Activated CD8-positive, alpha-beta memory T cell treated with anti-CD3 and anti-CD28 coated beads for 24 hours (primary cell): ENCODE measurements around the gene PDXDC1.
A peak's percentile ranks its signal among the peaks of the same experiment; 100 is the strongest.
"Not testable (repeated sequence)": the region's sequence is repeated elsewhere in the genome, so short reads cannot be mapped to it uniquely, and the experiment has no call there.

Source experiments
- DNase-seq: peaks from one replicate; pipeline ENCODE4 v3.0.0-alpha.2; 2020

Gene PDXDC1, protein sequence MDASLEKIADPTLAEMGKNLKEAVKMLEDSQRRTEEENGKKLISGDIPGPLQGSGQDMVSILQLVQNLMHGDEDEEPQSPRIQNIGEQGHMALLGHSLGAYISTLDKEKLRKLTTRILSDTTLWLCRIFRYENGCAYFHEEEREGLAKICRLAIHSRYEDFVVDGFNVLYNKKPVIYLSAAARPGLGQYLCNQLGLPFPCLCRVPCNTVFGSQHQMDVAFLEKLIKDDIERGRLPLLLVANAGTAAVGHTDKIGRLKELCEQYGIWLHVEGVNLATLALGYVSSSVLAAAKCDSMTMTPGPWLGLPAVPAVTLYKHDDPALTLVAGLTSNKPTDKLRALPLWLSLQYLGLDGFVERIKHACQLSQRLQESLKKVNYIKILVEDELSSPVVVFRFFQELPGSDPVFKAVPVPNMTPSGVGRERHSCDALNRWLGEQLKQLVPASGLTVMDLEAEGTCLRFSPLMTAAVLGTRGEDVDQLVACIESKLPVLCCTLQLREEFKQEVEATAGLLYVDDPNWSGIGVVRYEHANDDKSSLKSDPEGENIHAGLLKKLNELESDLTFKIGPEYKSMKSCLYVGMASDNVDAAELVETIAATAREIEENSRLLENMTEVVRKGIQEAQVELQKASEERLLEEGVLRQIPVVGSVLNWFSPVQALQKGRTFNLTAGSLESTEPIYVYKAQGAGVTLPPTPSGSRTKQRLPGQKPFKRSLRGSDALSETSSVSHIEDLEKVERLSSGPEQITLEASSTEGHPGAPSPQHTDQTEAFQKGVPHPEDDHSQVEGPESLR

DNA sequence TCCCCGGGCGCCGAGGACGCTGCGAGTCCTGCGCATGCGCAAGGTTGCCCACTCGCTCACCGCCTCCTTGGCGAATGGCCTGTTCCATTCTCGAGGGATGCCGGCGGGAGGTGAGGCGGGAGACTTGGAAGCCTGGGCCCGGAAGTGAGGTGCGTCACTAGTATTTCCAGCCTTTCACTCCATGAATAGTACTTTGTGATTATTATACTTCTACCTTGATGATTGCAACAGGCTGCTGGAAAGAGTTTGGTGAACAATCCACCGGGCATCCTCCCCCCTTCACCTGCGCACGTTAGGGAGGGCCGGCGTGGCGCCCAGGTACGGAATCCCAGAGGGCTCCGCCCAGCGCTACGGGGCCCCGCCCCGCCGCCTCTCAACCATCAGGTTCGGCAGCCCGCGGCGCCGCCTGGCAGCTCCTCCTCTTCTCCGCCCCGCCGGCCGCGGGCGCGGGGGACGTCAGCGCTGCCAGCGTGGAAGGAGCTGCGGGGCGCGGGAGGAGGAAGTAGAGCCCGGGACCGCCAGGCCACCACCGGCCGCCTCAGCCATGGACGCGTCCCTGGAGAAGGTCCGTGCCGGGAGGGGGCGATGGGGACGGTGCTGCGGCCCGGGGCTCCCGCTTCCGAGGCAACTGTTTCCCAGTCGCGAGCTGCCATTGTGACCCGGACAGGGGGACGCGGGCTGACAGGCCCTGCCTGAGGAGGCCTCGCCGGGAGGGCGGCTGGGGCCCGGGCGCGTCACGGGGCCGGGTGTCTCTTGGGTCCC is at the start of gene PDXDC1:
PDXDC1 (plus strand) TSS at position 371 of the 762 bp plus-strand sequence; CDS start at position 545, 174 bp downstream.
- DNase-seq: peak; percentile 100

- DNase-seq: peak; percentile 59
These were observed 46.6 kb upstream of the PDXDC1 start for GRCh38 chr16:14928064-14928714.

- not testable (repeated sequence) for DNase-seq
These were observed 45.6 kb upstream of the PDXDC1 start for GRCh38 chr16:14929176-14929575.

DNA sequence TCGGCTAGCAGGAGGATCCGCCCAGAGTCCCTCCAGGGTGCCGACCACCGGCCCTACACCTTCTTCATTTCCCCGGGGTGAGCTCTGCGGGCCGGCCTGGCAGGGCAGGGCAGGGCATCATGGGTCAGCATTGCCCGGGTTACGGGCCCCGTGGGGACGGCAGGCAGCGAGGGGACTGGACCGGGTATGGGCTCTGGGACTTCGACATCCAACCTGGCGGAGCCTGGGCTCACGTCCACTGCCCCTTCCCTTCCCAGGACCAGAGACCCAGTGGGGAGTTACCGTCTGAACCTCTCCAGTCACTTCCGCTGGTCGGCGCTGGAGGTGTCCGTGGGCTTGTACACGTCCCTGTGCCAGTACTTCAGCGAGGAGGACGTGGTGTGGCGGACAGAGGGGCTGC is 44.6 kb upstream of the PDXDC1 start:
- DNase-seq: not testable (repeated sequence)

DNA sequence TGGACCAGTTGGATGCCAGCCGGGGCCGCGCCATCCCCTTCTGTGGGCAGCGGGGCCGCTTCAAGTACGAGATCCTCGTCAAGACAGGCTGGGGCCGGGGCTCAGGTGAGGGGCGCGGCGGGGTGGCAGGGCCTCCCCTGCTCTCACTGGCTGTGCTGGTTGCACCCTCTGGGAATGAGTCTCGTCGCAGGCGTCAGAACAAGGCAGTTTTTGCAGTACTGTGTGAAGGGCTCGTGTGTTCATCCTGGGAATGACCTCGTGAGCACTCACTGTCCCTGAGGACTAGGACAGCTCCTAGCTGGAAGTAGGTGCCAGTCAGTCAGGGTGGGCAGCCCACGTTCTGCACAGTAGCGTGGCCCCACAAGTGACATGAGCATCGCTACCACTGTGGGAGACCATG is 43.9 kb upstream of the PDXDC1 start:
- peak; percentile 26 for DNase-seq

DNA sequence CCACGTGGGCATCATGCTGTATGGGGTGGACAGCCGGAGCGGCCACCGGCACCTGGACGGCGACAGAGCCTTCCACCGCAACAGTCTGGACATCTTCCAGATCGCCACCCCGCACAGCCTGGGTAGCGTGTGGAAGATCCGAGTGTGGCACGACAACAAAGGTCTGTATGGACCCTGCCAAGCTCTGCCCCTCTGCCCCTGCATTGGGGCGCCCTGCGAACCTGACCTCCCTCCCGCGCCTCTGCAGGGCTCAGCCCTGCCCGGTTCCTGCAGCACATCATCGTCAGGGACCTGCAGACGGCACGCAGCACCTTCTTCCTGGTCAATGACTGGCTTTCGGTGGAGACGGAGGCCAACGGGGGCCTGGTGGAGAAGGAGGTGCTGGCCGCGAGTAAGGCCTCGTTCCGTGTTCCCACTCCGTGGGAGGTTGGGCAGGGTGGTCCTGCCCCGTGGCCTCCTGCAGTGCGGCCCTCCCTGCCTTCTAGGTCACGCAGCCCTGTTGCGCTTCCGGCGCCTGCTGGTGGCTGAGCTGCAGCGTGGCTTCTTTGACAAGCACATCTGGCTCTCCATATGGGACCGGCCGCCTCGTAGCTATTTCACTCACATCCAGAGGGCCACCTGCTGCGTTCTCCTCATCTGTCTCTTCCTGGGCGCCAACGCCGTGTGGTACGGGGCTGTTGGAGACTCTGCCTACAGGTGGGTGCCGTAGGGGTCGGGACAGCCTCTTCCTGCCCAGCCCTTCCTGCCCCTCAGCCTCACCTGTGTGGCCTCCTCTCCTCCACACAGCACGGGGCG is 42.0 kb upstream of the PDXDC1 start:
- not testable (repeated sequence) for DNase-seq

GRCh38 chr16:14937143-14937542 is 37.7 kb upstream of the PDXDC1 start, which contains the start of gene NPIPA1:
NPIPA1 (plus strand) TSS chr16:14937443; CDS start chr16:14937443, 0 bp downstream.
- not testable (repeated sequence) for DNase-seq

GRCh38 chr16:14937994-14938393 is 36.8 kb upstream of the PDXDC1 start:
- DNase-seq: not testable (repeated sequence)

- DNase-seq: not testable (repeated sequence)
These were observed 32.1 kb upstream of the PDXDC1 start for GRCh38 chr16:14942686-14943085.

DNA sequence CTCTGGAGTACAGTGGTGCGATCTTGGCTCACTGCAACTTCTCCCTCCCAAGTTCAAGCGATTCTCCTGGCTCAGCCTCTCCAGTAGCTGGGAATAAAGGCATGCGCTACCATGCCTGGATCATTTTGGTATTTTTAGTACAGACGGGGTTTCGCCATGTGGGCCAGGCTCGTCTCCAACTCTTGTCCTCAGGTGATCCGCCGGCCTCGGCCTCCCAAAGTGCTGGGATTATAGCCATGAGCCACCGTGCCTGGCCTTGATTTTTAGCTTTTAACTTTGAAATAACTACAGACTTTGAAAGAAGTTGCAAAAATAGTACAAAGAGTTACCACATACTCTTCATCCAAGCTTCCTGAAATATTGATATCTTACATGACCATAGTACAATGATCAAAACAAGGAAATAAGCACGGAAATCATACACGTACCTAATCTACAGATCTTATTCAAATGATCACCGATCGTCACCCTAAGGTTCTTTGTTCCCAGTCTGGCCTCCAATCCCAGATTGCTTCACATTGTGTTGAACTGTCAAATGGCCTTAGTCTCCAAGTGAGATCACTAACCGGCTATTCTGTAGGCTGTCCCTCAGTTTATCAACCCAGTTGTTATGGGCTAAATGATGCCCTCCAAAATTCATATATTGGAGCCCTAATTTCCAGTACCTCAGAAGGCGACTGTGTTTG is 19.1 kb upstream of the PDXDC1 start:
- DNase-seq: no peak

- no peak for DNase-seq
These were observed 17.1 kb upstream of the PDXDC1 start for GRCh38 chr16:14957576-14958322.

- DNase-seq: no peak
These were observed 16.6 kb upstream of the PDXDC1 start for GRCh38 chr16:14958323-14958600.

GRCh38 chr16:14958970-14959369 is 15.9 kb upstream of the PDXDC1 start:
- DNase-seq: no peak

DNA sequence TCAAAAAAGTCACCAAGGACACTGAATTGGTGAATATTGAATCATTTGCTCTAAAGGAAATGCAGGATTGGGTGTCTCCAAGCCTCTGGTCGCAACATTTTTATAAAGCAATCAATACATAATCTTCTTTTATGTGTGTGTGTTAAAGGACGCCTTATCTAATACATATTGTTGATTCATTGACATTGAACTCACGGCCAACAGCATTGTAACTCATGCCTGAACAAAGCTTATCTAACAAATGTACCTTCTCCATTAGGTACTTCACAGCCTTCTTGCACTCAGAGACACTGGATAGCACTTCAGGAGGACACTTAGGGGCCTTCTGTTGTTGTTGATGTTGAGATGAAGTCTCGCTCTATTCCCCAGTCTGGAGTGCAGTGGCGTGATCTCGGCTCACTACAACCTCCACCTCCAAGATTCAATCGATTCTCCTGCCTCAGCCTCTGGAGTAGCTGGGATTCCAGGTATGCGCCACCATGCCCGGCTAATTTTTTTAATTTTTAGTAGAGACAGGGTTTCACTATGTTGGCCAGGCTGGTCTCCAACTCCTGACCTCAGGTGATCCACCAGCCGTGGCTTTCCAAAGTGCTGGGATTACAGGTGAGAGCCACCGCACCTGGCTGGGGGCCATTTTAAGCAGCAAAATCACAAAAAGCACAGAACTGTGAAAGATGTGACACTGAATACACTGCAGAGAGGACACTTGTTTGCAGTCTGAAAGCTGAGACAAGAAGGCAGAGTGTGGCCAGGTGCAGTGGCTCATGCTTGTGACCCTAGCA is 13.2 kb upstream of the PDXDC1 start:
- no peak for DNase-seq

DNA sequence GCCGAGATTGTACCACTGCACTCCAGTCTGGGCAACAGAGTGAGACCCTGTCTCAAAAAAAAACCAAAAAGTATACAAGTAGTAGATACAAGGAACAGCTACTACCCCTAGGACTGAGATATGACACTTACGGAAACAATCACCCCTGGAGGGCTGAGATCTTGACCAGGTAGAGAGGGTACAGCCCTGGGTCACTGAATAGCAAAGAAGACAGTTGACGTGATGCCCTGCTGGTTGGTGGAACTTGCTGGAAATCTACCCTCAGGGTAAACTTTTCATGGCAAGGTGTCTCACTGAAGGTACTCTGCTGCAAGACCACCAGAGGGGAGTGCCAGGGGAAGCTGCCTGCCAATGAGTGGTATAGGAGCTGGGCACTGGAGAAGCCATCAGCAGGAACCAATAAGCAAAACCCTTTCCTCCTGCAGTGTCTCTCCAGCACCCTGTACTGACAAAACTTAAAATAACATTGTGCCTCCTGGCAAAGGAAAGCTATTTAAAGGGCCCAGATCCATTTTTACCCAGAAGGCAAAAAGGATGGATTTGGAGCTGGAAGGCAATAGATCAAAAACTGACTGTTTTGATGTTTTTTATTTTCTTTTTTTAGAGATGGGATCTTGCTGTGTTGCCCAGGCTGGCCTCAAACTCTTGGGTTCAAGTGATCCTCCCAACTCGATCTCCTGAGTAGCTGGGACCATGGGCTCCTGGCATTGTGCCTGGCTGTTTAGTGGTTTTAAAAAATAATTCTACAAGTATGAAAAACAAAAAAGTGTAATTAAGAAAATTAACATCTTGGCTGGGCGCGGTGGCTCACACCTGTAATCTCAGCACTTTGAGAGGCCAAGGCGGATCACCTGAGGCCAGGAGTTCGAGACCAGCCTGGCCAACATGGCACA is 11.3 kb upstream of the PDXDC1 start:
- no peak for DNase-seq

DNA sequence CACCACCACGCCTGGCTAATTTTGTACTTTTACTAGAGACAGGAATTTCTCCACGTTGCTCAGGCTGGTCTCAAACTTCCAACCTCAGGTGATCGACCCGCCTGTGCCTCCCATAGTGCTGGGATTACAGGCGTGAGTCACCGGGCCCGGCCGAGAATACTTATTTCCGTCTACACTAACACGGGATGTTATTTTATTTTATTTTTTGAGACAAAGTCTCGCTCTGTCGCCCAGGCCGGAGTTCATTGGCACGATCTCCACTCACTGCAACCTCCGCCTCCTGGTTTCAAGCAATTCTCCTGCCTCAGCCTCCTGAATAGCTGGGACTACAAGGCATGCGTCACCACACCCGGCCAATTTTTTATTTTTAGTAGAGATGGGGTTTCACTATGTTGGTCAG is 9.5 kb upstream of the PDXDC1 start:
- no peak for DNase-seq

DNA sequence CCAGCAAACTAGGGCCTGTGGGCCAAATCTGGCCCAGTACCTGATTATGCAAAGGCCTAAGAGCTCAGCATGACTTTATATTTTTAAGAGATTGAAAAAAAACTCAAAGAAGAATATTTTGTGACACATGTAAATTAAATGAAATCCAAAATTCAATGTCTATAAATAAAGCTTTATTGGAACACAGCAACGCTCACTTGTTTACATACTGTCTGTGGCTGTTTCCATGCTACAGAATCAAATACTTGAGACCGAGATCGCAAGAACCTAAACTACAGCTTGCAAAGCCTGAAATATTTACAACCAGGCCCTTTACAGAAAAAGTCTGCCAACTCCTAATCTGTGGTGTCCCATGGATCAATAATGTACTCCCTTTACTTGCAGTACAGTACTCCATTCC is 5.0 kb upstream of the PDXDC1 start:
- not testable (repeated sequence) for DNase-seq

- DNase-seq: not testable (repeated sequence)
These were observed 3.1 kb upstream of the PDXDC1 start for GRCh38 chr16:14971621-14972228.
